PC-9 (cell line): Measurements from ENCODE around the gene SEMA3C. TPM values are rescaled to one million over a fixed set of nuclear protein-coding genes. Genes with fewer than 3 reads are reported as not detected.

Experiments
- BruUV-seq: library from RNA; stranded (reverse); fragments of 400-500 nt; replicated peaks from 2 replicates; lab custom pipeline; 2021; lab: Mats Ljungman, UMichigan
- CTCF ChIA-PET: fragments of 300-600 bp; sonication (Branson Sonifier 250); formaldehyde crosslinking; loops from one replicate; lab custom pipeline; 2022; ENCODE audit warnings: antibody characterized with exemption; lab: Charles Lee
- POLR2A ChIA-PET: fragments of 300-600 bp; sonication (Branson Sonifier 250); formaldehyde crosslinking; loops from one replicate; lab custom pipeline; 2022; ENCODE audit warnings: antibody characterized with exemption; ENCODE audit not compliant: unreplicated experiment; lab: Charles Lee
- DNase-seq, 2 experiments: peaks; one replicate each; pipeline versions ENCODE4 v3.0.0 to v3.0.0-alpha.2; 2015 to 2022; ENCODE audit warnings: mixed read lengths in 1 of 2
- H2AFZ ChIP-seq: fragments of 200-600 bp; sonication (generic); 2 replicates; pipeline ENCODE4 v1.8.1; 2017; ENCODE audit warnings: antibody characterized with exemption
- H3F3A ChIP-seq: fragments of 200-600 bp; sonication (generic); 2 replicates; pipeline ENCODE4 v1.8.1; 2017; ENCODE audit warnings: antibody characterized with exemption, mild to moderate bottlenecking, low read depth; ENCODE audit not compliant: insufficient read depth
- H3K27ac ChIP-seq: fragments of 200-600 bp; sonication (generic); 2 replicates; pipeline ENCODE4 v1.6.1; 2016; ENCODE audit warnings: mixed run types
- H3K27me3 ChIP-seq: fragments of 200-600 bp; sonication (generic); 2 replicates; pipeline ENCODE4 v1.6.1; 2016; ENCODE audit warnings: low read depth, mixed run types; ENCODE audit not compliant: insufficient read depth
- H3K36me3 ChIP-seq: fragments of 200-600 bp; sonication (generic); 2 replicates; pipeline ENCODE4 v1.6.1; 2016; ENCODE audit warnings: low read depth, mixed run types
- H3K4me1 ChIP-seq: fragments of 200-600 bp; sonication (generic); replicated peaks from 2 replicates; pipeline ENCODE4 v1.6.1; 2016; ENCODE audit warnings: mixed run types; ENCODE audit not compliant: insufficient read depth
- H3K4me2 ChIP-seq: fragments of 200-600 bp; sonication (generic); 2 replicates; pipeline ENCODE4 v1.6.1; 2017; ENCODE audit warnings: mixed run types
- H3K4me3 ChIP-seq: fragments of 200-600 bp; sonication (generic); 2 replicates; pipeline ENCODE4 v1.6.1; 2016; ENCODE audit warnings: mixed run types
- H3K79me2 ChIP-seq: fragments of 200-600 bp; sonication (generic); 2 replicates; pipeline ENCODE4 v1.6.1; 2017; ENCODE audit warnings: low read depth, mixed run types
- H3K9me2 ChIP-seq: fragments of 200-600 bp; sonication (generic); 2 replicates; pipeline ENCODE4 v1.8.1; 2017; ENCODE audit warnings: mild to moderate bottlenecking; ENCODE audit not compliant: insufficient read depth
- H3K9me3 ChIP-seq: fragments of 200-600 bp; sonication (generic); 2 replicates; pipeline ENCODE4 v1.8.1; 2016; ENCODE audit warnings: low read depth; ENCODE audit not compliant: insufficient read depth
- H4K20me1 ChIP-seq: fragments of 200-600 bp; sonication (generic); 2 replicates; pipeline ENCODE4 v1.8.1; 2017; ENCODE audit not compliant: insufficient read depth
- EZH2 ChIP-seq: fragments of 200-600 bp; sonication (generic); IDR thresholded peaks from 2 replicates; pipeline ENCODE4 v1.8.0; 2017; ENCODE audit warnings: antibody characterized with exemption, low read depth
- intact Hi-C: fragments of 100-400 bp; cut with micrococcal nuclease; formaldehyde crosslinking; loops from one replicate; pipeline ENCODE4 v1.10.0; 2022; ENCODE audit not compliant: unreplicated experiment
- total RNA-seq: library from RNA; stranded (reverse); gene quantifications from 2 replicates; pipeline ENCODE4 v1.2.3, GENCODE V29; 2021
- TF ChIP-seq, protein P1 (sequence below): fragments of 200-600 bp; sonication (generic); conservative IDR thresholded peaks from 2 replicates; pipeline ENCODE4 v1.6.1; 2017; ENCODE audit warnings: mixed run types, antibody characterized with exemption, mild to moderate bottlenecking, moderate library complexity

The SEMA3C gene
- total RNA-seq, 1 experiment from 2014 or later = 19.9 TPM

DNA sequence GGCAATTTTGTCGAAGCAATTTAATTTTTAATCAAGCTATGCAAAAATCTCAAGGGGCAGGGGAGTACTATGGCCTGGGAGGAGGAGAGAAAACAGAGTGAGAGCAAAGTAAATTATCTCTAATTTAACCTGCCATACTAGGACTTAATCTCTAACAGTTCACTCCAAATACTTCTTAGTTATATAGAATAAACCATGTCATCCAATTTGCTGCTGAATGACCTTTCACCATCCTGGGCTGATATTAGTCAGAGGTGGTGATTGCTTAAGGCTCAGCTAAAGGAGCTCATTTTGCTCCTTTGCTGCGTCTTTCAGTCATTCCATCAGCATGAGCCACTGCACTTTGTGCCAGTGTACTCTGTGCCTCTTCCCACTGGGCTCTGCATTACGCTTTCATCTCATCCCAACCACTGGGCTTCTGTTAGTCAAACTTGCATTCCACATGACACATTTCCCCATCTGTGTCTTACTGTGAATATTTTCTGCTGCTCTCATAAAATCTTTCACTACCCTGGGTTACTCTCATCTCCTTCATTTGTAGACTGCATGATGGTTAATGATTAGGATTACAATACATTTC lies 196.1 kb downstream of the SEMA3C start:
- POLR2A ChIA-PET = interaction anchor here (0.5 to 1.0 kb wide), 6 partner anchors 26 to 437 kb away, joined by 3 to 6 read pairs (median 4); partner anchors contain the start of gene SEMA3C
- H2AFZ ChIP-seq = no peak overlapping the region
- intact Hi-C loops = loop anchor here (1.0 to 2.0 kb wide), 4 partner anchors 18 to 351 kb away; partner anchors contain the start of gene SEMA3C
- H3F3A ChIP-seq = peaks cover 27% of the 10 kb centered on the region
- H3K4me1 ChIP-seq = peaks cover 38% of the 10 kb centered on the region
- H4K20me1 ChIP-seq = no peaks in the 10 kb centered on the region
- H3K9me2 ChIP-seq = no peaks in the 10 kb centered on the region
- peak overlapping the region; percentile 68 for H3K4me2 ChIP-seq
- CTCF ChIA-PET = no interaction called here
- DNase-seq = peak; percentile 85 to 99
- BruUV-seq = no TSS peak
- H3K36me3 ChIP-seq = no peaks in the 10 kb centered on the region
- peak overlapping the region; percentile 20 for H3K4me3 ChIP-seq
- H3K79me2 ChIP-seq = no peaks in the 10 kb centered on the region
- peaks cover 12% of the 10 kb centered on the region for H3K9me3 ChIP-seq
- H3K27me3 ChIP-seq = no peaks in the 10 kb centered on the region
- TF ChIP-seq EZH2 = no peak
- TF ChIP-seq, protein P1, sequence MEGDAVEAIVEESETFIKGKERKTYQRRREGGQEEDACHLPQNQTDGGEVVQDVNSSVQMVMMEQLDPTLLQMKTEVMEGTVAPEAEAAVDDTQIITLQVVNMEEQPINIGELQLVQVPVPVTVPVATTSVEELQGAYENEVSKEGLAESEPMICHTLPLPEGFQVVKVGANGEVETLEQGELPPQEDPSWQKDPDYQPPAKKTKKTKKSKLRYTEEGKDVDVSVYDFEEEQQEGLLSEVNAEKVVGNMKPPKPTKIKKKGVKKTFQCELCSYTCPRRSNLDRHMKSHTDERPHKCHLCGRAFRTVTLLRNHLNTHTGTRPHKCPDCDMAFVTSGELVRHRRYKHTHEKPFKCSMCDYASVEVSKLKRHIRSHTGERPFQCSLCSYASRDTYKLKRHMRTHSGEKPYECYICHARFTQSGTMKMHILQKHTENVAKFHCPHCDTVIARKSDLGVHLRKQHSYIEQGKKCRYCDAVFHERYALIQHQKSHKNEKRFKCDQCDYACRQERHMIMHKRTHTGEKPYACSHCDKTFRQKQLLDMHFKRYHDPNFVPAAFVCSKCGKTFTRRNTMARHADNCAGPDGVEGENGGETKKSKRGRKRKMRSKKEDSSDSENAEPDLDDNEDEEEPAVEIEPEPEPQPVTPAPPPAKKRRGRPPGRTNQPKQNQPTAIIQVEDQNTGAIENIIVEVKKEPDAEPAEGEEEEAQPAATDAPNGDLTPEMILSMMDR = no peak
- H3K27ac ChIP-seq = peak overlapping the region; percentile 89

DNA sequence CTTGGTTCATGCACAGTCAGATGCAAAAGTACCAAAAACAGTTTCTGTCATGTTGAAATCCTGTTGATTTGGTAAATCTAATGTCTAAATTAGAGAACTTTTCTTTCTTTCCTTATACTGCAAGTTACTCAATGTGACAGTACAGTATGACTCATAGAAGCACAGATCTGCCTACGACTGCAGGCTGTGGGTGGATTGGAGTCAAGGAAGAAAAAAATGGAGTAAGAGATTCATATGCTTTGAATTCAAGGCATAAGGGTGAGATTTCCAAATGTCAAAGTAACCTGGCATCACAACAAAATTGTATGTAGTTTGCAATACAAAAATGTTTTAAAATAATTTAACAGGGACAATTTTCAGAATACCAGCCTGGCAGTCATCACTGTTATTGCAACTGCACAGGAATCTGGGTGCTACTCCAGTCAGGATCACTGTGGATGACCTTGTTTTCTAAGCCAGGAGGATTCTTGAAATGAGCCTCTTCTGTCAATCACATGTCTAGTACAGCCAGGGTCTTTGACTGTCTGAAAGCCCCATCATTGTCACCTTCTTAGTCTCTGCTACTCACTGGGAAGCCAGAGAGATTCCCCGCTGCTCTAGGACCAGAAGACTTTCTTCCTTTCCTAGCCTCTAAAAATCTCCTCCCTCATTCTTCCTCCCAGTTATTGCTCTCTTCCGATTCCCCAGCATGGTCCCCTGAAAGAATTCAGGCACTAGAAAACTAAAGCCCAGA lies 196.8 kb downstream of the SEMA3C start:
- CTCF ChIA-PET = no interaction called here
- TF ChIP-seq EZH2 = no peak
- TF ChIP-seq, protein P1 = no peak
- H3K9me3 ChIP-seq = peaks cover 12% of the 10 kb centered on the region
- POLR2A ChIA-PET = interaction anchor here (0.6 to 1.0 kb wide), 5 partner anchors 77 to 437 kb away, joined by 3 to 6 read pairs (median 5); partner anchors contain the start of gene SEMA3C
- H3K4me1 ChIP-seq = peaks cover 38% of the 10 kb centered on the region
- no peaks in the 10 kb centered on the region for H4K20me1 ChIP-seq
- H3K4me2 ChIP-seq = peak overlapping the region; percentile 68
- H3K36me3 ChIP-seq = no peaks in the 10 kb centered on the region
- DNase-seq = peak; percentile 23 to 83
- H3K79me2 ChIP-seq = no peaks in the 10 kb centered on the region
- H3F3A ChIP-seq = peaks cover 27% of the 10 kb centered on the region
- H3K9me2 ChIP-seq = no peaks in the 10 kb centered on the region
- no TSS peak for BruUV-seq
- H2AFZ ChIP-seq = no peak overlapping the region
- H3K27me3 ChIP-seq = no peaks in the 10 kb centered on the region
- intact Hi-C loops = loop anchor here (1.0 to 2.0 kb wide), 4 partner anchors 19 to 351 kb away; partner anchors contain the start of gene SEMA3C
- H3K4me3 ChIP-seq = peak overlapping the region; percentile 20
- peak overlapping the region; percentile 89 for H3K27ac ChIP-seq

DNA sequence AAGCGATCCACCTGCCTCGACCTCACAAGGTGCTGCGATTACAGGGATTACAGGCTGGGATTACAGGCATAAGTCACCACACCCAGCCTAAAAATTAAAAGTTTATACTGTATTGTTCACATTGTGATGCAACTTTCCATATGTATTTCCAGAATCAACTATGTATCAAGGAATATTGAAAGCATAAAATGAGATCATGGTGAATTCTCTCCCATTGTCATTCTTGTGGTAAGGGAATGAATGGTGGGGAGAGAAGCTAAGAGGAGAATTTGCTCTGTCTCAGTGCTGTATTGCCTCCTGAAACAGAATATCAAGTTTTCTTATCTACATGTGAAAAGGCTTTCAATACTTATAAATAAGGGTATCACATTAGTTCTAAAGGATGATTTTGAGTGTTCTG lies 198.7 kb downstream of the SEMA3C start:
- no peak for TF ChIP-seq EZH2
- TF ChIP-seq, protein P1 = no peak
- CTCF ChIA-PET = no interaction called here
- H3K4me3 ChIP-seq = no peak overlapping the region
- H3F3A ChIP-seq = peaks cover 27% of the 10 kb centered on the region
- no TSS peak for BruUV-seq
- no peaks in the 10 kb centered on the region for H3K79me2 ChIP-seq
- POLR2A ChIA-PET = no interaction called here
- H3K9me2 ChIP-seq = no peaks in the 10 kb centered on the region
- intact Hi-C loops = no loop called here
- DNase-seq = no peak
- H2AFZ ChIP-seq = no peak overlapping the region
- no peaks in the 10 kb centered on the region for H3K27me3 ChIP-seq
- no peaks in the 10 kb centered on the region for H4K20me1 ChIP-seq
- no peak overlapping the region for H3K4me2 ChIP-seq
- H3K36me3 ChIP-seq = no peaks in the 10 kb centered on the region
- no peak overlapping the region for H3K27ac ChIP-seq
- H3K9me3 ChIP-seq = peaks cover 12% of the 10 kb centered on the region
- H3K4me1 ChIP-seq = peaks cover 38% of the 10 kb centered on the region
